H1 (cell line): ENCODE results near the gene ASTN2. TPM values are rescaled to one million over a fixed set of nuclear protein-coding genes. Genes with fewer than 3 reads are reported as not detected.
A peak's percentile ranks its signal among the peaks of the same experiment; 100 is the strongest.

Experiments
- ASH2L ChIP-seq: fragments of 200-600, 300-600 bp; sonication (generic); IDR thresholded peaks from one replicate; pipeline ENCODE4 v1.7.1; 2017; ENCODE audit warnings: low read length
- BACH1 ChIP-seq: IDR thresholded peaks from 2 replicates; pipeline ENCODE4 v1.6.1; 2012; ENCODE audit warnings: low read length, improper control_type of control experiment
- CBX5 ChIP-seq: fragments of 300-800, 300-1000 bp; sonication (generic); IDR thresholded peaks from 2 replicates; pipeline ENCODE4 v1.7.1; 2016; ENCODE audit warnings: antibody characterized with exemption, low read length, low read depth
- CBX8 ChIP-seq: fragments of 300-800, 300-1000 bp; sonication (generic); IDR thresholded peaks from 2 replicates; pipeline ENCODE4 v1.7.1; 2016; ENCODE audit warnings: low read depth, low read length, borderline replicate concordance
- CEBPB ChIP-seq: IDR thresholded peaks from 2 replicates; pipeline ENCODE4 v1.6.1; 2012; ENCODE audit warnings: low read depth, low read length
- CREB1 ChIP-seq: IDR thresholded peaks from 2 replicates; pipeline ENCODE4 v1.6.1; 2012; ENCODE audit warnings: inconsistent platforms
- EP300 ChIP-seq, 2 experiments: IDR thresholded peaks; 1 replicate in 1 of 2; 2 replicates in 1 of 2; pipeline ENCODE4 v1.6.1; 2011 to 2012; ENCODE audit warnings: low read depth in 2 of 2, low read length in 2 of 2, mild to moderate bottlenecking in 2 of 2, borderline replicate concordance in 1 of 2, inconsistent platforms in 1 of 2, moderate library complexity in 1 of 2
- FOSL1 ChIP-seq: IDR thresholded peaks from 2 replicates; pipeline ENCODE4 v1.6.1; 2011; ENCODE audit warnings: mild to moderate bottlenecking, low read depth, low read length, moderate library complexity; ENCODE audit not compliant: insufficient read depth
- GTF2F1 ChIP-seq: IDR thresholded peaks from 2 replicates; pipeline ENCODE4 v1.6.1; 2012; ENCODE audit warnings: low read depth, low read length, improper control_type of control experiment, borderline replicate concordance
- HDAC2 ChIP-seq, 2 experiments: fragments of 300-600 bp in 1 of 2; sonication (generic) in 1 of 2; IDR thresholded peaks; 2 replicates each; pipeline ENCODE4 v1.6.1; 2011 to 2012; ENCODE audit warnings: low read depth in 2 of 2, low read length in 2 of 2, mild to moderate bottlenecking in 2 of 2, moderate library complexity in 2 of 2, borderline replicate concordance in 1 of 2, inconsistent platforms in 1 of 2
- JUND ChIP-seq: IDR thresholded peaks from 2 replicates; pipeline ENCODE4 v1.6.1; 2011; ENCODE audit warnings: mild to moderate bottlenecking, improper control_type of control experiment, low read length
- KDM4A ChIP-seq: IDR thresholded peaks from one replicate; pipeline ENCODE4 v1.7.1; 2012; ENCODE audit warnings: low read depth, mild to moderate bottlenecking, moderate library complexity, low read length, inconsistent platforms; ENCODE audit not compliant: severe bottlenecking
- KDM5A ChIP-seq: fragments of 200-600 bp; IDR thresholded peaks from 2 replicates; pipeline ENCODE4 v1.7.1; 2012; ENCODE audit warnings: mild to moderate bottlenecking, low read length, inconsistent platforms, mixed read lengths
- MAFK ChIP-seq: IDR thresholded peaks from 2 replicates; pipeline ENCODE4 v1.6.1; 2012; ENCODE audit warnings: low read depth, mild to moderate bottlenecking, improper control_type of control experiment, low read length
- NANOG ChIP-seq: IDR thresholded peaks from 2 replicates; pipeline ENCODE4 v1.6.1; 2011; ENCODE audit warnings: low read length, low read depth, mild to moderate bottlenecking, inconsistent platforms; ENCODE audit not compliant: insufficient read depth, poor library complexity, severe bottlenecking
- PHF8 ChIP-seq: fragments of 200-600 bp; sonication (generic); conservative IDR thresholded peaks from 2 replicates; pipeline ENCODE4 v1.7.1; 2012; ENCODE audit warnings: low read depth, mild to moderate bottlenecking, inconsistent platforms, low read length, moderate library complexity
- SIRT6 ChIP-seq: IDR thresholded peaks from one replicate; pipeline ENCODE4 v1.7.1; 2012; ENCODE audit warnings: low read length, inconsistent platforms
- SIX5 ChIP-seq: IDR thresholded peaks from 2 replicates; pipeline ENCODE4 v1.6.1; 2011; ENCODE audit warnings: mild to moderate bottlenecking, low read depth, low read length
- SP1 ChIP-seq: IDR thresholded peaks from 2 replicates; pipeline ENCODE4 v1.6.1; 2011; ENCODE audit warnings: low read depth, low read length
- SRF ChIP-seq: IDR thresholded peaks from 2 replicates; pipeline ENCODE4 v1.6.1; 2011; ENCODE audit warnings: mild to moderate bottlenecking, low read depth, low read length, moderate library complexity
- TCF12 ChIP-seq: IDR thresholded peaks from 2 replicates; pipeline ENCODE4 v1.6.1; 2011; ENCODE audit warnings: low read depth, mild to moderate bottlenecking, low read length
- polyA plus RNA-seq, 7 experiments: library from polyadenylated mRNA; depleted of rRNA in 3 of 7; stranded (reverse) in 5 of 7; unstranded in 2 of 7; fragments of >200 nt in 5 of 7; fragments of 200-250 nt in 2 of 7; gene quantifications; 1 replicate in 5 of 7; 2 replicates in 1 of 7; 4 replicates in 1 of 7; pipeline versions ENCODE4 v1.2.1 to v1.2.3, GENCODE V29; 2011 to 2013; ENCODE audit warnings: missing spikeins in 2 of 7, mixed read lengths in 2 of 7
- total RNA-seq: library from RNA; stranded (reverse); fragmentation: NEBNext Ultra II Directional; extraction: Animal tissue kit (Norgen Biotek cat#: 25700); gene quantifications from 2 replicates; pipeline ENCODE4 v1.2.1, GENCODE V29; 2021
- TF ChIP-seq, protein P1 (sequence below): IDR thresholded peaks from 2 replicates; pipeline ENCODE4 v1.6.1; 2012; ENCODE audit warnings: inconsistent platforms
- TF ChIP-seq, protein P2 (sequence below): IDR thresholded peaks from 2 replicates; pipeline ENCODE4 v1.6.1; 2012; ENCODE audit warnings: low read length, inconsistent platforms

ASTN2 gene
- total and polyA plus RNA-seq, 2 of the 8 experiments (the other 6 are each of a cell fraction or from before 2014, with no cell fraction given) = 8.2 to 13.7 TPM

DNA sequence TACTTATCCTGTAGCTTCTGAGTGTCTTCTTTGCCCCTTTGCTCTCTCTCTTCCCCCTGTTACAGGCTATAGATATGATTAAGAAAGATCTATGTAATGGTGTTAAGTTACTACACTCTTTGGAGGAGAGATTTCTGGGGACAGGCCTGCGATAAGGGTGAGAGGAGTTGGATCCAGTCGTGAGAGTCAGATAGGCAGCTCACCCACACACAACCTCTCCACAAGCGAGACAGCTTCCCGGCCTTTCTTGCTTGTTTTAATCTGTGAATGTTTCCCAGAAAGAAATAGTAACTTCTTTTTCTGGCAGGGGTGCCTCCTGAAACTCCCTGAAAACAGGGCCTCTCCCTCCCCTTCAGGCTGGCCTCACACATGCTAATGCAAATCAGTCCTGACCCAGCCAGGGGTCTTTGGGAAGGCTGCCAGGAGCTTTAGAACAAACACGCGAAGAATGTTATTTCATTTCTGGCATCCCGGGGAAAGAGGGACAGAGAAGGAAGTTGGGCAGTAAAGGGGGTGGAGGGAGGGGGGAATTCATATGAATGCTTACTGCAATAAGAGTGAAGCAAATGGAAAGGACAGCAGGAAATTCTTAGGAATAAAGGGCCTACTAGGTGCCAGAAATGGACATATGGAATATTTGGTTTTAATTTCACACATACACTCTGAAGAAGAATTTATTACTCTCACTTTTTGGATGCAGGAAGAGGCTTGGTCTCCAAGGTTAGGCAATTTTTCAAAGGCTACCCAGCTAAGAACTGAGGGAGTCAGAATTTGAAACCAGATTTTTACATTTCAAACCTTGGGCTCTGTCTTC, 943.6 kb downstream of the ASTN2 start (continued):
- TF ChIP-seq, protein P1, sequence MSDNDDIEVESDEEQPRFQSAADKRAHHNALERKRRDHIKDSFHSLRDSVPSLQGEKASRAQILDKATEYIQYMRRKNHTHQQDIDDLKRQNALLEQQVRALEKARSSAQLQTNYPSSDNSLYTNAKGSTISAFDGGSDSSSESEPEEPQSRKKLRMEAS = peak; percentile 39; the same call in 1 of the 2 replicates
- no peak for TF ChIP-seq SIRT6
- no peak for TF ChIP-seq CBX8
- no peak for TF ChIP-seq MAFK
- no peak for TF ChIP-seq JUND
- peak; percentile 40 for TF ChIP-seq NANOG
- TF ChIP-seq GTF2F1 = no peak
- TF ChIP-seq SIX5 = no peak
- no peak for TF ChIP-seq PHF8
- 0 out of 2 replicates have a peak, but pooled peaks have one; percentile 61 for TF ChIP-seq TCF12
- no peak for TF ChIP-seq KDM4A
- peak; percentile 54 for TF ChIP-seq SP1
- TF ChIP-seq HDAC2 (IDR thresholded peaks at IDR 0.05; ENCODE audit: borderline replicate concordance in 1 of 2, low read depth in 2 of 2, low read length in 2 of 2) = peak; percentile 49 to 83; a peak in 2 of 4 replicates
- TF ChIP-seq ASH2L = no peak
- TF ChIP-seq, protein P2, sequence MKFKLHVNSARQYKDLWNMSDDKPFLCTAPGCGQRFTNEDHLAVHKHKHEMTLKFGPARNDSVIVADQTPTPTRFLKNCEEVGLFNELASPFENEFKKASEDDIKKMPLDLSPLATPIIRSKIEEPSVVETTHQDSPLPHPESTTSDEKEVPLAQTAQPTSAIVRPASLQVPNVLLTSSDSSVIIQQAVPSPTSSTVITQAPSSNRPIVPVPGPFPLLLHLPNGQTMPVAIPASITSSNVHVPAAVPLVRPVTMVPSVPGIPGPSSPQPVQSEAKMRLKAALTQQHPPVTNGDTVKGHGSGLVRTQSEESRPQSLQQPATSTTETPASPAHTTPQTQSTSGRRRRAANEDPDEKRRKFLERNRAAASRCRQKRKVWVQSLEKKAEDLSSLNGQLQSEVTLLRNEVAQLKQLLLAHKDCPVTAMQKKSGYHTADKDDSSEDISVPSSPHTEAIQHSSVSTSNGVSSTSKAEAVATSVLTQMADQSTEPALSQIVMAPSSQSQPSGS = peak; percentile 86; the same call in 1 of the 2 replicates
- TF ChIP-seq FOSL1 = no peak
- TF ChIP-seq KDM5A = no peak
- TF ChIP-seq CBX5 = no peak
- no peak for TF ChIP-seq BACH1
- TF ChIP-seq CREB1 = no peak
- no peak for TF ChIP-seq SRF
- TF ChIP-seq EP300 (IDR thresholded peaks at IDR 0.05; ENCODE audit: borderline replicate concordance in 1 of 2, low read depth in 2 of 2, low read length in 2 of 2) = peak in 1 of 2 experiments; percentile 44; a peak in 1 of 3 replicates
- TF ChIP-seq CEBPB = no peak
